Measurements from ENCODE around the gene PTGES2. TPM values are rescaled to one million over a fixed set of nuclear protein-coding genes. Genes with fewer than 3 reads are reported as not detected.

PTGES2 gene
- polyA plus RNA-seq, 1 experiment: 91.9 TPM

DNA sequence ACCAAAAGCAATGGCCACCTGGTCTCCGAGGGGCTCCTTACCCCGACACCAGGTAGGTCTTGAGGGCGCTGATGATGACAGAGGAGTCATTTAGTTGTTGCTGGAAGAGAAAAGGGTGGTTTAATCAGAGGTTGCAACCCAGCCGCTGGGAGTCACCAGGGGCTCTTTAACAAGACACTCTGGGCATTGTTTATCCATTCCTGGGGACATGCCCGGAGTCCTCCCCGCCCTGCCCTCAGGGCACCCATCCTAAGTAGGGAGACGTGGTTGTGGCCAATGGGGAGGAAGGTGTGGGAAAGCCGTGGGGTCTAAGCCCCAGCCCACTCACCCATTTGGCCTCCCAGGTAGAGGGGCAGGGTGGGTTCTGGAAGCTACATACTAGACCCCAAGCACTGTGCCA is 3.1 kb downstream of the PTGES2 start:
- CTCF ChIA-PET: interaction anchor here (0.6 to 6.1 kb wide), 15 partner anchors 8 to 647 kb away, joined by 3 to 56 read pairs (median 4); no protein-coding TSS in a partner anchor
- POLR2A ChIA-PET: no interaction called here
- Histone ChIP-seq H3K4me3 (ENCODE audit: low read depth, low read length) (no peak overlapping the region), H3K36me3 (ENCODE audit: control insufficient read depth, insufficient read depth, low read length) (peaks cover 13% of the 10 kb centered on the region), H3K27me3 (ENCODE audit: control insufficient read depth, insufficient read depth, low read length) (no peaks in the 10 kb centered on the region)
- DNase-seq (ENCODE audit: low read depth): no peak
- TF ChIP-seq, protein P1, sequence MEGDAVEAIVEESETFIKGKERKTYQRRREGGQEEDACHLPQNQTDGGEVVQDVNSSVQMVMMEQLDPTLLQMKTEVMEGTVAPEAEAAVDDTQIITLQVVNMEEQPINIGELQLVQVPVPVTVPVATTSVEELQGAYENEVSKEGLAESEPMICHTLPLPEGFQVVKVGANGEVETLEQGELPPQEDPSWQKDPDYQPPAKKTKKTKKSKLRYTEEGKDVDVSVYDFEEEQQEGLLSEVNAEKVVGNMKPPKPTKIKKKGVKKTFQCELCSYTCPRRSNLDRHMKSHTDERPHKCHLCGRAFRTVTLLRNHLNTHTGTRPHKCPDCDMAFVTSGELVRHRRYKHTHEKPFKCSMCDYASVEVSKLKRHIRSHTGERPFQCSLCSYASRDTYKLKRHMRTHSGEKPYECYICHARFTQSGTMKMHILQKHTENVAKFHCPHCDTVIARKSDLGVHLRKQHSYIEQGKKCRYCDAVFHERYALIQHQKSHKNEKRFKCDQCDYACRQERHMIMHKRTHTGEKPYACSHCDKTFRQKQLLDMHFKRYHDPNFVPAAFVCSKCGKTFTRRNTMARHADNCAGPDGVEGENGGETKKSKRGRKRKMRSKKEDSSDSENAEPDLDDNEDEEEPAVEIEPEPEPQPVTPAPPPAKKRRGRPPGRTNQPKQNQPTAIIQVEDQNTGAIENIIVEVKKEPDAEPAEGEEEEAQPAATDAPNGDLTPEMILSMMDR (IDR thresholded peaks at IDR 0.05; ENCODE audit: insufficient read depth, low read depth, low read length): no peak

DNA sequence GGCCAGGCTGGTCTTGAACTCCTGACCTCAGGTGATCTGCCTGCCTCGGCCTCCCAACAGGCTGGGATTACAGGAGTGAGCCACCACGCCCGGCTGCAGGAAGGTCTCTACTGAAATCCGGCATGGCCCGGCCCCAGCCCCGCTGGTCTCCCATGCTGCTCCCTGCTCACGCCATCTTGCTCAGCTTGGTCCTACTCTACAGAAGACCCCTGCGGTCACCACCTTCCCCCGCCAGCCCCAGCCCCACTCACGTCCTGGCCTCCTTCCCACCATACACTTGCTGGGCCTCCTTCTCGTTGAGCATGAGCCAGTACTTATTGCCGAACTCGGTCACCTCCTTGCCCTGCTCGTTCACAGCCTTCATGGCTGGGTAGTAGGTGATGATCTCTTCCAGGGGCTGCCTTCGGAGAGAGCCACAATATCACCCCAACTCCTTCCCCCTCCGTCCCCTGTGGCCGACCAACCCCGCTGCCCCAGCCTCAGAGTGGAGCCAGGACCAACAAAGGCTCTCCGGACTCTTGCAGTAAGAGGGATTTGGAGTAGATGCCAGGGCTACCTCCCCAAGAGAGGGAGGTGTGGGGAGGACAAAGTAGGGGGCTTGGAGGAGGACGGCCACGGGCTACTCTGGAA is 4.0 kb downstream of the PTGES2 start:
- DNase-seq (ENCODE audit: low read depth): no peak
- H3K36me3 ChIP-seq (ENCODE audit: control insufficient read depth, insufficient read depth, low read length): peaks cover 13% of the 10 kb centered on the region
- TF ChIP-seq, protein P1 (IDR thresholded peaks at IDR 0.05; ENCODE audit: insufficient read depth, low read depth, low read length): no peak
- CTCF ChIA-PET: interaction anchor here (0.8 to 1.5 kb wide), 2 partner anchors 39 to 77 kb away, joined by 3 to 4 read pairs; no protein-coding TSS in a partner anchor
- no peaks in the 10 kb centered on the region for H3K27me3 ChIP-seq (ENCODE audit: control insufficient read depth, insufficient read depth, low read length)
- POLR2A ChIA-PET: no interaction called here
- H3K4me3 ChIP-seq (ENCODE audit: low read depth, low read length): no peak overlapping the region

DNA sequence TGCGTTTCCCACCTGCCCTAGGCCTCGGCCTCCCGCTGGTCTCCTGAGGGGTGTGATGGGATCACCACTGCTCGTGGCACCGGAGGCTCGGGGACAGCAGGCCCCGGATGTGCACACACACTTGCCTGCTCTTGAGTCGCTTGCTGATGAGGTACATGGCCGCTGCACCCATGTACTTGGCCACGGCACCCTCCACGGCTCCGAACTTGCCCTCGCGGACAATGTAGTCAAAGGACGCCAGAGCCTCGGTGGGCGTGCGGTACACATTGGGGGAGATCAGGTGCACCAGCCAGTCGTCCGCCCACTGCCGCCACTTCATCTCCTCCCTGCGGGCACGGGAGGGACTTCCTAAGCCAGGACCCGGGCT is 4.7 kb downstream of the PTGES2 start:
- H3K27me3 ChIP-seq (ENCODE audit: control insufficient read depth, insufficient read depth, low read length): no peaks in the 10 kb centered on the region
- TF ChIP-seq, protein P1 (IDR thresholded peaks at IDR 0.05; ENCODE audit: insufficient read depth, low read depth, low read length): no peak
- ChIA-PET POLR2A (no interaction called here), CTCF (interaction anchor here (0.6 kb wide), 1 partner anchor 950 kb away, joined by 3 read pairs; no protein-coding TSS in a partner anchor)
- no peak overlapping the region for H3K4me3 ChIP-seq (ENCODE audit: low read depth, low read length)
- H3K36me3 ChIP-seq (ENCODE audit: control insufficient read depth, insufficient read depth, low read length): peaks cover 13% of the 10 kb centered on the region
- DNase-seq (ENCODE audit: low read depth): no peak

DNA sequence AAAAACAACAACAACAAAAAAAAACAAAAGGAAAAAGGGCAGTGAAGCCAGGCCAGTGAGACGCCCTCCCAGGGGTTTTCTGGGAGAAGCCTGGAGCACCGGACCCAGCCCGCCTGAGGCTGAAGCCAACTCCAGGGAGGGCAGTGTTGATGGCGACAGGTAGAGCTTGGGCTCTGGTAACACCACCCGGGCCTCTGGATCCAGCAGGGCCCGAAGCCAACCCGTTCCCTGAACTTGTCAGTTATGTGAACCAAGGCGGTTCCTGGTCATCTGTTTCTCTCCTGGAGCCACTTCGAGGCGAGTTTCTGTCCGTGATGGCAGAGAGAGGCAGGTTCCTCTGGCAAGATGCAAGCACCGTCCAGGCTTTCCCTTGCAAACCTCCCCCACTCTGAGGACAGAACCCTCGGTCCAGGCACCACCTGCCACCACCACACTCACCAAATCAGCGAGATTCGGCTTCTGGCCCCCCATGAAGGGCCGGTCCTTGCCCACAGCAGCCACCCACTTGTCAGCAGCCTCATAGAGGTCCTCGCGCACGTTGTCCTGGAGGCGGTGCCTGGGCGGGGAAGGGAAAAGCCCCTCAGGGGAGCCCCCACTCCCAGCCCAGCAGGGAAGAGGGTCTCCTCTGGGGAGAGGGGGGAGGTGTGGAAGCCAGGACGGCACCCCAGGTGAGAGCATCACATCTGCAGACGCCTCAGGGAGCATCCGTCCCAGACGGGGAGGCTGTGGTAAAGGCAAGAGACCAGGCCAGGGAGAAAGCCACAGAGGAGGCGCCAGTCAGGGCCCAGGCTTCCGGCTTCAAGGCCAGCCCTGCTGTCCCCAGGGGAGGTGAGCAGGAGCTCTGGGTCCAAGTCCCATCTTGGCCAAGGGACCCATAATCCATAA is 5.4 kb downstream of the PTGES2 start:
- DNase-seq (ENCODE audit: low read depth): no peak
- Histone ChIP-seq H3K27me3 (ENCODE audit: control insufficient read depth, insufficient read depth, low read length) (no peaks in the 10 kb centered on the region), H3K36me3 (ENCODE audit: control insufficient read depth, insufficient read depth, low read length) (peaks cover 13% of the 10 kb centered on the region), H3K4me3 (ENCODE audit: low read depth, low read length) (no peak overlapping the region)
- ChIA-PET POLR2A (no interaction called here), CTCF (interaction anchor here (0.6 kb wide), 1 partner anchor 949 kb away, joined by 3 read pairs; no protein-coding TSS in a partner anchor)
- TF ChIP-seq, protein P1 (IDR thresholded peaks at IDR 0.05; ENCODE audit: insufficient read depth, low read depth, low read length): no peak

DNA sequence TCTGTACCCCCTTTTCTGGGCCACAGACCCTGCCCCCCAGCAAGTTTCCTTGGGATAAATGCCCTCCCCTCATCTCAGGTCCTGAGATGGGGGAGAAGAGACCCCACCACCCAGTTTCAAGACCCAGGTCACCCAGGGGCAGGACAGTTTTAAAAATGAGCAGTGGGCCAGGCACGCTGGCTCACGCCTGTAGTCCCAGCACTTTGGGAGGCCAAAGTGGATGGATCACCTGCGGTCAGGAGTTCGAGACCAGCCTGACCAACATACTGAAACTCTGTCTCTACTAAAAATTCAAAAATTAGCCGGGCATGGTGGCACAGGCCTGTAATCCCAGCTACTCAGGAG is 6.1 kb downstream of the PTGES2 start:
- no peak overlapping the region for H3K4me3 ChIP-seq (ENCODE audit: low read depth, low read length)
- peaks cover 13% of the 10 kb centered on the region for H3K36me3 ChIP-seq (ENCODE audit: control insufficient read depth, insufficient read depth, low read length)
- DNase-seq (ENCODE audit: low read depth): no peak
- TF ChIP-seq, protein P1 (IDR thresholded peaks at IDR 0.05; ENCODE audit: insufficient read depth, low read depth, low read length): no peak
- POLR2A ChIA-PET: no interaction called here
- no peaks in the 10 kb centered on the region for H3K27me3 ChIP-seq (ENCODE audit: control insufficient read depth, insufficient read depth, low read length)
- CTCF ChIA-PET: no interaction called here
